HepG2 (cell line): ENCODE results near the gene KMT5C. TPM values are rescaled to one million over a fixed set of nuclear protein-coding genes. Genes with fewer than 3 reads are reported as not detected.

ENCODE experiments used
- CHCHD3 ChIP-seq: sonication (generic); formaldehyde crosslinking; IDR thresholded peaks from 2 replicates; pipeline ENCODE4 v1.8.0; 2022; ENCODE audit warnings: mild to moderate bottlenecking, missing genetic modification reagents, moderate library complexity
- FOXP1 ChIP-seq, 2 experiments: fragments of 450-650 bp in 1 of 2; IDR thresholded peaks; 2 replicates each; pipeline ENCODE4 v1.6.1; 2017 to 2018; ENCODE audit warnings: antibody characterized with exemption in 1 of 2
- GTF3A ChIP-seq: sonication (generic); formaldehyde crosslinking; conservative IDR thresholded peaks from 2 replicates; pipeline ENCODE4 v1.4.0; 2020; ENCODE audit warnings: mild to moderate bottlenecking, missing genetic modification reagents
- HDAC1 ChIP-seq: sonication (generic); formaldehyde crosslinking; IDR thresholded peaks from 2 replicates; pipeline ENCODE4 v1.5.1; 2020; ENCODE audit warnings: mild to moderate bottlenecking, missing genetic modification reagents
- HDAC2 ChIP-seq: sonication (generic); formaldehyde crosslinking; IDR thresholded peaks from 2 replicates; pipeline ENCODE4 v1.4.0; 2020; ENCODE audit warnings: missing genetic modification reagents
- HMG20A ChIP-seq: IDR thresholded peaks from 2 replicates; pipeline ENCODE4 v1.6.1; 2016; ENCODE audit warnings: borderline replicate concordance
- HNRNPLL ChIP-seq: fragments of 200-400 bp; formaldehyde crosslinking; IDR thresholded peaks from 2 replicates; pipeline ENCODE4 v1.6.1; 2017; ENCODE audit warnings: mild to moderate bottlenecking, low read depth, low read length; ENCODE audit not compliant: poor library complexity, severe bottlenecking
- KDM2A ChIP-seq: sonication (generic); formaldehyde crosslinking; IDR thresholded peaks from 2 replicates; pipeline ENCODE4 v1.4.0; 2020; ENCODE audit warnings: low read depth, missing genetic modification reagents, borderline replicate concordance
- KMT2B ChIP-seq: IDR thresholded peaks from 2 replicates; pipeline ENCODE4 v1.6.1; 2016; ENCODE audit warnings: missing genetic modification reagents, missing compliant biosample characterization
- MED1 ChIP-seq: sonication (generic); formaldehyde crosslinking; IDR thresholded peaks from 2 replicates; pipeline ENCODE4 v1.4.0; 2020; ENCODE audit warnings: missing genetic modification reagents
- PCBP2 ChIP-seq: fragments of 200-400 bp; formaldehyde crosslinking; optimal IDR thresholded peaks from 2 replicates; pipeline ENCODE3; 2018; ENCODE audit warnings: low read length, low read depth; ENCODE audit not compliant: poor library complexity, severe bottlenecking
- RBM22 ChIP-seq: fragments of 200-400 bp; formaldehyde crosslinking; optimal IDR thresholded peaks from 2 replicates; pipeline ENCODE3; 2017; ENCODE audit warnings: mild to moderate bottlenecking, low read length, moderate library complexity
- RFX3 ChIP-seq: IDR thresholded peaks from 2 replicates; pipeline ENCODE4 v1.6.1; 2016; ENCODE audit warnings: missing biosample characterization, missing genetic modification reagents
- SP1 ChIP-seq, 2 experiments: fragments of 450-650 bp in 1 of 2; sonication (generic) in 1 of 2; formaldehyde crosslinking in 1 of 2; IDR thresholded peaks; 2 replicates each; pipeline versions ENCODE4 v1.4.0 to v1.6.1; 2016 to 2020; ENCODE audit warnings: missing genetic modification reagents in 1 of 2
- SSRP1 ChIP-seq: IDR thresholded peaks from 2 replicates; pipeline ENCODE4 v1.6.1; 2016; ENCODE audit warnings: control low read depth
- STAG1 ChIP-seq: sonication (generic); formaldehyde crosslinking; IDR thresholded peaks from 2 replicates; pipeline ENCODE4 v1.4.0; 2020; ENCODE audit warnings: missing genetic modification reagents
- ZBTB38 ChIP-seq: sonication (generic); formaldehyde crosslinking; IDR thresholded peaks from 2 replicates; pipeline ENCODE4 v1.5.1; 2020; ENCODE audit warnings: mild to moderate bottlenecking, missing genetic modification reagents
- ZMAT3 ChIP-seq: sonication (generic); formaldehyde crosslinking; conservative IDR thresholded peaks from 2 replicates; pipeline ENCODE4 v1.7.0; 2021; ENCODE audit warnings: missing genetic modification reagents
- ZMYM3 ChIP-seq: sonication (generic); formaldehyde crosslinking; IDR thresholded peaks from 2 replicates; pipeline ENCODE4 v1.5.1; 2020; ENCODE audit warnings: mild to moderate bottlenecking, missing genetic modification reagents
- ZNF292 ChIP-seq: sonication (generic); formaldehyde crosslinking; IDR thresholded peaks from 2 replicates; pipeline ENCODE4 v1.8.1; 2022; ENCODE audit warnings: mild to moderate bottlenecking, low read depth, missing genetic modification reagents, borderline replicate concordance
- ZNF350 ChIP-seq: sonication (generic); formaldehyde crosslinking; IDR thresholded peaks from 2 replicates; pipeline ENCODE4 v1.4.0; 2020; ENCODE audit warnings: mild to moderate bottlenecking, low read depth, missing genetic modification reagents, borderline replicate concordance
- ZNF431 ChIP-seq: sonication (generic); formaldehyde crosslinking; IDR thresholded peaks from 2 replicates; pipeline ENCODE4 v1.9.0; 2022; ENCODE audit warnings: missing genetic modification reagents, low read depth, mild to moderate bottlenecking, borderline replicate concordance
- ZNF484 ChIP-seq: sonication (generic); formaldehyde crosslinking; IDR thresholded peaks from 2 replicates; pipeline ENCODE4 v1.5.1; 2020; ENCODE audit warnings: mild to moderate bottlenecking, low read depth, missing genetic modification reagents, borderline replicate concordance
- ZNF605 ChIP-seq: sonication (generic); formaldehyde crosslinking; IDR thresholded peaks from 2 replicates; pipeline ENCODE4 v1.8.0; 2022; ENCODE audit warnings: mild to moderate bottlenecking, missing genetic modification reagents
- ZNF652 ChIP-seq: IDR thresholded peaks from 2 replicates; pipeline ENCODE4 v1.6.1; 2016; ENCODE audit warnings: low read depth, borderline replicate concordance
- ZNF772 ChIP-seq: sonication (generic); formaldehyde crosslinking; IDR thresholded peaks from 2 replicates; pipeline ENCODE4 v1.5.0; 2020; ENCODE audit warnings: mild to moderate bottlenecking, missing genetic modification reagents
- ZNF792 ChIP-seq: IDR thresholded peaks from 2 replicates; pipeline ENCODE4 v1.6.1; 2016
- polyA plus RNA-seq, 8 experiments: library from polyadenylated mRNA; depleted of rRNA in 3 of 8; stranded (reverse) in 7 of 8; unstranded in 1 of 8; fragments of >200 nt; fragmentation: Illumina TruSeq in 4 of 8; extraction: Trizol in 4 of 8; gene quantifications; 2 replicates each; pipeline versions ENCODE4 v1.2.1 to v1.2.3, GENCODE V29; 2011 to 2016; ENCODE audit warnings: low read depth in 4 of 8, missing spikeins in 1 of 8, mixed read lengths in 1 of 8; ENCODE audit not compliant: insufficient read depth in 1 of 8
- total RNA-seq, 5 experiments: library from RNA; depleted of rRNA; stranded (reverse); fragments of >200 nt; fragmentation: Illumina TruSeq; extraction: Trizol; gene quantifications; 2 replicates each; pipeline ENCODE4 v1.2.3, GENCODE V29; 2016; ENCODE audit warnings: low read depth in 1 of 5
- TF ChIP-seq, protein P1 (sequence below): sonication (generic); formaldehyde crosslinking; IDR thresholded peaks from 2 replicates; pipeline ENCODE4 v1.5.0; 2020; ENCODE audit warnings: missing genetic modification reagents
- TF ChIP-seq, protein P2 (sequence below): sonication (generic); formaldehyde crosslinking; IDR thresholded peaks from 2 replicates; pipeline ENCODE4 v1.5.0; 2020; ENCODE audit warnings: mild to moderate bottlenecking, missing genetic modification reagents, borderline replicate concordance

KMT5C gene
- total and polyA plus RNA-seq, 2 of the 13 experiments (the other 11 are each of a cell fraction or from before 2014, with no cell fraction given) = 5.5 to 9.0 TPM

DNA sequence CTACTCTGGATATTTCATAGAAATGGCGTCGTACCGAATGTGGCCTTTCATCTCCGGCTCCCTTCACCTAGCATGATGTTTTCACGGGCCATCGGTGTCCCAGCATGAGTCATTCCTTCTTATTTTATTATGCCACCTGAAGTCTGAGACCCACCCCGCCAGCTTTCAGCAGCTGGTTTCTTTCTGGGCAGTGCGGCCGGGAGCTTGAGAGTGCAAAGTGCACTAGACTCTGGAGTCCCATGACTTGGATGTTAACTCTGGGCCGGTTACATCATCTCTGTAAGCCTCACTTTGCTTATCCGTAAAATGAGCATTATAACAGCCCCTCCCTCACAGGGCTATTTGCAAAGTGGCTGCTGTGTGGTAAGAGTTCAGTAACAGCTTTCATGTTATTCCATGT lies 5.8 kb upstream of the KMT5C start (continued):
- TF ChIP-seq PCBP2 (no peak), HDAC1 (CRISPR knock-in tag) (peak; percentile 69), HMG20A (CRISPR knock-in tag) (peak; percentile 37; the same call in 1 of the 2 replicates), ZNF431 (0 out of 2 replicates have a peak, but pooled peaks have one; percentile 31), RBM22 (no peak), MED1 (CRISPR knock-in tag) (peak; percentile 70; the same call in 1 of the 2 replicates), ZMYM3 (CRISPR knock-in tag) (peak; percentile 90), SP1 (IDR thresholded peaks at IDR 0.05) (no peak), SP1 (CRISPR knock-in tag; IDR thresholded peaks at IDR 0.05) (no peak), FOXP1 (IDR thresholded peaks at IDR 0.05) (no peak), FOXP1 (CRISPR knock-in tag; IDR thresholded peaks at IDR 0.05) (peak; percentile 39; the same call in 1 of the 2 replicates), ZNF772 (no peak), ZNF484 (CRISPR knock-in tag) (no peak), STAG1 (CRISPR knock-in tag) (no peak), HDAC2 (CRISPR knock-in tag) (peak; percentile 60), KMT2B (CRISPR knock-in tag) (no peak), ZNF792 (peak; percentile 22; the same call in 1 of the 2 replicates), RFX3 (CRISPR knock-in tag) (no peak), HNRNPLL (no peak), KDM2A (peak; percentile 44; the same call in 1 of the 2 replicates), ZBTB38 (CRISPR knock-in tag) (no peak), ZNF350 (CRISPR knock-in tag) (peak; percentile 89), ZNF605 (peak; percentile 82; the same call in 1 of the 2 replicates), GTF3A (CRISPR knock-in tag) (no peak), SSRP1 (0 out of 2 replicates have a peak, but pooled peaks have one; percentile 79), CHCHD3 (no peak), ZNF292 (CRISPR knock-in tag) (peak; percentile 44; the same call in 1 of the 2 replicates), ZNF652 (CRISPR knock-in tag) (no peak), ZMAT3 (no peak)
- TF ChIP-seq, protein P1, sequence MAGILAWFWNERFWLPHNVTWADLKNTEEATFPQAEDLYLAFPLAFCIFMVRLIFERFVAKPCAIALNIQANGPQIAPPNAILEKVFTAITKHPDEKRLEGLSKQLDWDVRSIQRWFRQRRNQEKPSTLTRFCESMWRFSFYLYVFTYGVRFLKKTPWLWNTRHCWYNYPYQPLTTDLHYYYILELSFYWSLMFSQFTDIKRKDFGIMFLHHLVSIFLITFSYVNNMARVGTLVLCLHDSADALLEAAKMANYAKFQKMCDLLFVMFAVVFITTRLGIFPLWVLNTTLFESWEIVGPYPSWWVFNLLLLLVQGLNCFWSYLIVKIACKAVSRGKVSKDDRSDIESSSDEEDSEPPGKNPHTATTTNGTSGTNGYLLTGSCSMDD (CRISPR knock-in tag) = no peak
- TF ChIP-seq, protein P2, sequence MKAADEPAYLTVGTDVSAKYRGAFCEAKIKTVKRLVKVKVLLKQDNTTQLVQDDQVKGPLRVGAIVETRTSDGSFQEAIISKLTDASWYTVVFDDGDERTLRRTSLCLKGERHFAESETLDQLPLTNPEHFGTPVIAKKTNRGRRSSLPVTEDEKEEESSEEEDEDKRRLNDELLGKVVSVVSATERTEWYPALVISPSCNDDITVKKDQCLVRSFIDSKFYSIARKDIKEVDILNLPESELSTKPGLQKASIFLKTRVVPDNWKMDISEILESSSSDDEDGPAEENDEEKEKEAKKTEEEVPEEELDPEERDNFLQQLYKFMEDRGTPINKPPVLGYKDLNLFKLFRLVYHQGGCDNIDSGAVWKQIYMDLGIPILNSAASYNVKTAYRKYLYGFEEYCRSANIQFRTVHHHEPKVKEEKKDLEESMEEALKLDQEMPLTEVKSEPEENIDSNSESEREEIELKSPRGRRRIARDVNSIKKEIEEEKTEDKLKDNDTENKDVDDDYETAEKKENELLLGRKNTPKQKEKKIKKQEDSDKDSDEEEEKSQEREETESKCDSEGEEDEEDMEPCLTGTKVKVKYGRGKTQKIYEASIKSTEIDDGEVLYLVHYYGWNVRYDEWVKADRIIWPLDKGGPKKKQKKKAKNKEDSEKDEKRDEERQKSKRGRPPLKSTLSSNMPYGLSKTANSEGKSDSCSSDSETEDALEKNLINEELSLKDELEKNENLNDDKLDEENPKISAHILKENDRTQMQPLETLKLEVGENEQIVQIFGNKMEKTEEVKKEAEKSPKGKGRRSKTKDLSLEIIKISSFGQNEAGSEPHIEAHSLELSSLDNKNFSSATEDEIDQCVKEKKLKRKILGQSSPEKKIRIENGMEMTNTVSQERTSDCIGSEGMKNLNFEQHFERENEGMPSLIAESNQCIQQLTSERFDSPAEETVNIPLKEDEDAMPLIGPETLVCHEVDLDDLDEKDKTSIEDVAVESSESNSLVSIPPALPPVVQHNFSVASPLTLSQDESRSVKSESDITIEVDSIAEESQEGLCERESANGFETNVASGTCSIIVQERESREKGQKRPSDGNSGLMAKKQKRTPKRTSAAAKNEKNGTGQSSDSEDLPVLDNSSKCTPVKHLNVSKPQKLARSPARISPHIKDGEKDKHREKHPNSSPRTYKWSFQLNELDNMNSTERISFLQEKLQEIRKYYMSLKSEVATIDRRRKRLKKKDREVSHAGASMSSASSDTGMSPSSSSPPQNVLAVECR (CRISPR knock-in tag) = peak; percentile 60; the same call in 1 of the 2 replicates
